Measurements from ENCODE around the gene MCC.

The MCC gene

DNA sequence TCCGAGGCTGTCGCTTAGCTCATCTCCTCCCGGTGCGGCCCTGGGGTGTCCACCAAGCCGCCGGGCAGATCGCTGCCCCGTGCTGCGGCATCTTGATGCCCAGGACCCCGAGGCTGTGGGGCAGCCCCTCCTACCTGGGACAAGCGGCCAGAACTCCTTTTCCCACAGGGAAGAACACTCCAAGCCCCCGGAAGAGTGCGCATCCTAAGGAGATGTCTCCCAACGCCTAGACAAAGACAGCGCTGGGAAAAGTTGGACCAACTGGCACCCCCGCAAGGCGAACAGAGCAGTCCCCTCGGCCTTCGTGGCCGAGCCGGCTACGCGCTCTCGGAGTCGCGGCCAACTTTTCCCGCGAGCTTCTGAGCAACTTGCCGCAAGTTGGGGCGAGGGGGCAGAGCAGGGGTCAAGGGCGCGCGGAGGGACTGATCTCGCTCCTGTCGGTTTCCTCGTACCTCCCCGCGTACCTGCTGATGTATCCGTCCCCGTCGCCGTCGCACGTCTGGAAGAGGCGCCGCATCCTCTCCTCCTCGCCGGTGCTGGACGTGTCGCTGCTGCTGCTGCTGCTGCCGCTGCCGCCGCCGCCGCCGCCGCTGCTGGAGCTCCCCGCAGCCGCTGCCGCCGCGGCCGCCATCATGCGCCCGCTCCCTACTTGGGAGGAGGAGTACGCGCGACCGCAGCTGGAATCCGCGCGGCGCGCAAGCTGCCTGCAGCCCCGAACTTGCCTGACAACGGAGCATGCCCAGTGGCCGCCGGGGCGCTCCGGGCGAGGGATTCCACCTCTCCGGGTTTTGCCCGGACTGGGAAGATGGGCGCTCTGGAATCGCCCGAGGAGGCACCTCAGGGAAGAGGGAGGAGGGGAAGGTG, at the start of gene MCC:
Gene MCC (minus strand): TSS at position 673 of the 864 bp plus-strand sequence.
- peak; percentile 7 for DNase-seq

DNA sequence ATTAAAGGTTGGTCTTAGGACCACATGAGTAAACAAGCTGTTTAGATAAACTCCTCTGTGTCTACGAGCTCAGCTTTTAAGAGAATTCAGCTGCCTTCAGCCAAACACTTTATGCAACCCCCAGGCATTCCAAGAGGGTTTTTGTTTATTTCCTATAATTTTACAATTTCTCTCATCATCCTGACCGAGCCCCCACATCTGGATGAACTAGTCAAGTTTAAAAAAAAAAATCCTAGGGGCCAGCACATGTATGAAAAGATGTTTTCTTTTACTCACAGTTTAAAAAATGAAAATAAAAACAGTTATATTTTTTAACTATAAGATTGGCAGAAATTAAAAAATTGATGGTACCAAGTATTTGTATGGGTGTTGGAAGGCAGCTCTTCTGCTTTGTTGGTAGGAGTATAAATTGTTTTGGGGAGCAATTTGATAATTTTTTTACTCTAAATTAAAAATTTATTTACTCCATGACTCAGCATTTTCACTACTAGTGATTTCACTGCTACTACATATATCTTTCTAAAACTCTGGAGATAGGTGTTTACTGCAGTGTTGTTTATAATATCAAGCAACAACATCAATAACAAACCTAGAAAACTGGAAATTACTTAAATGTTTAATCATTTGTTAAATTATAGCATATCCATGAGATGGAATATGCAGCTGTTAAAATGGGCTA, 43.4 kb upstream of the MCC start:
- no peak for DNase-seq

DNA sequence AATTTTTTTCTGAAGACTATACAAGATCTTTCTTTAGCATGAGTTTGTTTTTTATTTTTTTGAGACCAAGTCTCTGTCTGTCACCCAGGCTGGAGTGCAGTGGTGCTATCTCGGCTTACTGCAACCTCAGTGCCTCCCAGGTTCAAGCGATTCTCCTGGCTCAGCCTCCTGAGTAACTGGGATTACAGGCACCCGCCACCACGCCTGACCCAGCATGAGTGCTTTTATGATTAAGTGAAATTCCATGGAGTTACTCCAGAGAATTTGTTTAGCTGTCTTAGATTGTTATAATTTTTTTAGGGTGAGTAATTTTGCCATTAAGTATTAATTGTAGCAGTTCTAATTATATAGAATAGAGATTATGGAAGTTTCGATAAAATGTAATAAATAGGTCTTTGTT, 39.5 kb upstream of the MCC start:
- DNase-seq, result no peak

DNA sequence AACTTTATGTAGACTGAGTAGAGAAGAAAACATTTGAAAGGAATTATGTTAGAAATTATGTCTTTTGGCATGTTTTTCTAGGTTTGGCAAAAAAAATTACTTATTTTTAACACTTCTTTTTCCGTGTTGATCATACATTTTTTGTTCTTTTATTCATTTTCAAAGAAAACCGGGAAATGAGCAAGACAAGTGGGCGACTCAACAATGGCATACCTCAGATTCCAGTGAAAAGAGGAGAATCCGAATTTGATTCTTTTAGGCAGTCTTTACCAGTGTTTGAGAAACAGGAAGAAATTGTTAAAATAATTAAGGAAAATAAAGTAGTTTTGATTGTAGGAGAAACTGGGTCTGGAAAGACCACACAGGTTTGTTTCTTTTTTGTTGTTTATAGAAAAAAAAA, 38.2 kb upstream of the MCC start:
- DNase-seq, result no peak

DNA sequence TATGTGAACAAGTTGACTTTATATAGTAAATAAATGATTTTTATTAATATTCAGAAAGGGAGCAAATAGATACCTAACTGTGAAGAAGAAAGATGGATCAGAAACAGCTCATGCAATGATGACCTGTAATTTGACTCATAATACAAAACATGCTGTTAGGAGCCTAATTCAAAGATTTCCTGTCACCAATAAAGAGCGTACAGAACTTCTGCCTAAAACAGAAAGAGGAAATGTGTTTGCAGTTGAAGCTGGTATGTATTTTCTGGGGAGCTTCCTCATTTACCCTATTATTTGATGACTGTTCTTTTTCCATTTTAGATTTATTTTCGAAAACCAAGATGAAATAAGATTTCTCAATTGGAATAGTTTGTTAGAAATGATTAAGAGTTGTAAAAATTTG, 36.7 kb upstream of the MCC start:
- DNase-seq, result peak; percentile 45

DNA sequence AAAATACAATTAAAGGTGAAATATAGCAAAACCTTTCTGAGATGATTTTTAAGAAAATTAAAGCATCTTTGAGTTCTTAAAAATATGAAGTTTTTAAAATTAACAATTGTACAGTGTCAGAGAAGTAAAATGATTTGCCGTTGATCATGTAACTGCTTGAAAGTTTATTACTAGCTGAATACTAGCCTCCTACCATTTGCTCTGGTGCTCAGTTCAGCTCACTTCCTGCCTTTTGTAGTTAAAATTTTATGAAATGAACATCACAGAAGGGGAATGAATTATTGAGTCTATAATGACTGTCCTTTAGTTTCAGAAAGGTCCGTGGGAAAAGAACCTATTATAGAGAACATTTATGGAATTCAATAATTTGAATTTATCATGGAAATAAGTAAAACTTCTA, 34.9 kb upstream of the MCC start:
- no peak for DNase-seq

DNA sequence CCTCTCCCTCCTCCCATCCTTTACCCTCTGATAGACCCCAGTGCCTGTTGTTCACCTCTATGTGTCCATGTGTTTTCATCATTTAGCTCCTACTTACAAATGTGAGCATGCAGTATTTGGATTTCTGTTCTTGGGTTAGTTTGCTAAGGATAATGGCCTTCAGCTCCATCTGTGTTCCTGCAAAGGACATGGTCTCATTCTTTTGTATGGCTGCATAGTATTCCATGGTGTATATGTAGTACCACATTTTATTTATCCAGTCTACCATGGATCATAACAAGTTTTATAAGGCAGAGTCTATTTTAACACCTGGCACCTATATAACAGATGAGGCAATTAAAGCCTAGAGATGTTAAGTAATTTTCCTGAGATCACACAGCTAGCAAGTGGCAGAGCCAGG, 32.6 kb upstream of the MCC start:
- DNase-seq, result no peak

DNA sequence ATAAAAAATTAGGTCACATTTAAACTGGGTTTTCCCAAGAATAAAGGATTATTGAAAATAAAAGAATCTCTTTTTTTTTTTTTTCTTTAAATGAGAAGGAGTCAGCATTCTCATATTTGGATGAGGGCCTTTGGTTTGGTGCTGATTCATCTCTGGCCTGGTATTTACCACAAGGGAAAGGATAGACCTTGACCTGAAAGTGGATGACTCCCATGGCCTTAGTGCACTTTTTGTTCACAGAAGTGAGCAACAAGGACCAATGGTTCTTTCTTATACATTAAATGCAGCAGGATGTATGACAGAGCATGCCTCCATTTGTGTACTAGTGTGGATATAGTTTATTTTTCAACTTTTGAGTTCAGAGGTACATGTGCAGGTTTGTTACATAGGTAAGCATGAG, 32.2 kb upstream of the MCC start:
- DNase-seq, result peak; percentile 76

DNA sequence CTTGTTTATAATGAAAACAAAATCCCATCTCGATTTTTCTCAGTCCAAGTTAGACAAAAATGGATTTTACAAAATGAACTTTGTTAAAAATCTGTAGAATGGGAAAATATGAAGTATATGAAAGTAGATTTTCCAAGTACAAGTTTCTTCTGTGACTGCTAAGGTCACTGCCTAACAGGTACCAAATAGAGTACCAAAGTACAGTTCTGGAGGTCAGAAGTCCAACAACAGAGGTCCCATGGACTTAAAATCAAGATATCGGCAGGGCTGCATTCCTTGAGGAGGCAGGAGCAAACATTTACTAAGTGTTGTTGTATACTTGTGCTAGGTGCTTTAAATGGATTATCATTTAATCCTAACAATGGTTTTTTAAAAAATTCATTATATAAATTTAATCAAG, 31.2 kb upstream of the MCC start:
- DNase-seq, result no peak

DNA sequence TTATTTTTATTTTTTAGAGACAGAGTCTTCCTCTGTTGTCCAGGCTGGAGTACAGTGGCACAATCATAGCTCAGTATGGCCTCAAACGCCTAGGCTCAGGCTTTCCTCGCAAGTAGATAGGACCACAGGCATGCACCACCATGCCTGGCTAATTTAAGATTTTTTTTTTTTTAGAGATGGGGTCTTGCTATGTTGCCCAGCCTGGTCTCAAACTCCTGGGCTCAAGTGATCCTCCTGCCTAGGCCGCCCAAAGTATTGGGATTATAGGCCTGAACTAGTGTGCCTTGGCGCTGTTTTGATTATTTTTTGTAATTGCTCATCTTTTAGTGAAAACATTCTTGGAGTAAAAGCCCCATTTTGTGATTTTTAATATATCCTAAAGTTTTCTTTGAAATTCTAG, 30.6 kb upstream of the MCC start:
- no peak for DNase-seq

DNA sequence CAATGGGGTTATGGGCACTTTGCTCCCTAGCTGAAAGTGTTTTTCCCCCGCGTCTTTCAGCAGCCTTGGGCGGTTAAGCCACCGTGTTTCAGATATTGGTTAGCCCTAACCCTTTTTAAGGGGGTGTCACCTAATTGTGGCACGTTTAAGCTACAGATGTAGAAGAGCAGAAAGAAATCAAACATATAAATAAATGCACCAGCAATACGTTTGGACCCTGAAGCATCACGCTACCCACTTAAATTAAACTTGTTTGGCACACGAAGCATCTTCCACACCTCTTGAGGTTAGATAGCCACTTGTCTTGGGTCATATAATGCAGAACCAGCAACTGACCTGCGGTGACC, 26.0 kb upstream of the MCC start:
- peak; percentile 16 for DNase-seq

DNA sequence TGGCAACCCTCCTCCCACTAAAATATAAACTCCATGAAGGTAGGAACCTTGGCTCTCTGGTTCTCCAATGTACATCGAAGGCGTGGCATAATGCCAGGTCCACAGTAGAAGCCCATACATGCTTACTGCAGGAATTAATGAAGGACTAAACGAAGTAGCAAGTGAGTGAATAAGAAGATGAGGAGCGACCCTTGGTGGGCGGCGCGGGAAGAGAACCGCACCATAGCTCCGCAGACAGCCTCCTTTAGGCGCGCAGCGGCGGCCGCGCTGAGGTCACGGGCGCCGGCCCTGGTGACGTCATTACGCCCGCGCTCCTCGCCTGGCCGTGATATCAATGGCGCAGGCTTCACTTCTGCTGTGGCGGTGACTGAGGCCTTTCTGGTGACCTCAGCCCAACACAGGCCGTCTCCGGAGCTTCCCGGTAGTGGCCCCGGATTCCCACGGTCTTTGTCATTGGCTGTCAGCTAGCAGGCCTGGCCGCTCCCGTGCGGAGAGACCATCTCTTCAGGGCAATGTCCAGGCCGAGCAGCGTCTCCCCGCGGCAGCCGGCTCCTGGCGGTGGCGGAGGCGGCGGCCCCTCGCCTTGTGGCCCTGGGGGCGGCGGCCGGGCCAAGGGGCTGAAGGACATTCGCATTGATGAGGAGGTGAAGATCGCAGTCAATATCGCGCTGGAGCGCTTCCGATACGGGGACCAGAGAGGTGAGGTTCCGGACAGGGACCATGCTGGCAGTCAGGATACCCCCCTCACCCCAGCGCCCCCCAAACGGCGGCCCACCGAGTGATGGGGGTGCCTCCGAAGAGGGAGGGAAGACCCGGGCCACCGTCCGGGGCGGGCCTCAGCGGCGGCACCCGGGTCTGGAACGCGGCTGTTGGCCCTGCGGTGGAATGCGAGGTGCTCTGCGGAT, 25.4 kb upstream of the MCC start, which contains the start of gene YTHDC2:
Gene YTHDC2 (plus strand): TSS at position 311 of the 905 bp plus-strand sequence. CDS start 202 bp downstream, at position 513.
- DNase-seq, result peak; percentile 90

DNA sequence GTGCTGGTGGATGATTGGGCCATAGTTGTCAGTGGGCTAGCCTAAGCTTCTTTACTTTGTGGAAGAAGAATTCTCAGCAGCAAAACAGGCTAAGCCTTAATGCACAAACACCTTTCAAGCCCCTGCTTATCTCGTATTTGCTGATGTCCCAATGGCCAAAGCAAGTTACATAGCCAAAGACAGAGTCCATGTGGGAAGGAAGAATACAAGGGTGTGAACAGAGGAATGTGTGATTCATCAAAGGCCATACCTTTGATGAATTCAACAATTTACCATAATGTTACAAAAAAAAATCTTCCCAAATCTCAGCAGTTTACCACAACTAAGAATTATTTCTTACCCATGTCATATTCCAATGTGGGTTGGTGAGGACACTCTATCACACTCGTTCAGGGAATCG, 24.1 kb upstream of the MCC start:
- no peak for DNase-seq

DNA sequence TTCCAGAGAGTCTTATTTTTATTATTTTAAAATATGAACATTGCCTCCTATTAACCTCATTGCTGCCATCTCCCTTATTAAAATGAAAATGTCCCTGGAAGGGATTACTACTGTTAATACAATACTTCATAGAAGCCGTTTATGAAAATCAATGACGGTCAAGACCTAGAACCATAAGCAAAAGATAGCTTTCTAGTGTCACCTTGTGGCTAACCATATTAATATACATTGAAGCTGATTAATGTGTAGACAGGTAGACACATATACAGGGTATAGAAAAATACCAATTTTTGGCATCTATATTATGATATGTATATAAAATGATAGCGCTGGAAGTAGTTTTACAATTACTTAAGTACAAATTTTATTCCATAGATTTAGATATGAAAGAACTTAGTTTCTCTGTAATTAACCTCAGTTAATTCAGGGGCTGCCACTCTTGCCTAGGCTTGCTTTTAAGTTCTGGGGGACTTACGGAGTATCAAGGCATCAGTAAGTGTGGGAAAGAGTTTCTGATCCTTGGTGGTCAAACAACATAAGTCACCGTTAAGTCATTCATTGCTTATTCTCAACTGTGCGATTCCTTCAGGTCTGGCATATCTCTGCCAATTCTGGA, 22.7 kb upstream of the MCC start:
- peak; percentile 38 for DNase-seq

DNA sequence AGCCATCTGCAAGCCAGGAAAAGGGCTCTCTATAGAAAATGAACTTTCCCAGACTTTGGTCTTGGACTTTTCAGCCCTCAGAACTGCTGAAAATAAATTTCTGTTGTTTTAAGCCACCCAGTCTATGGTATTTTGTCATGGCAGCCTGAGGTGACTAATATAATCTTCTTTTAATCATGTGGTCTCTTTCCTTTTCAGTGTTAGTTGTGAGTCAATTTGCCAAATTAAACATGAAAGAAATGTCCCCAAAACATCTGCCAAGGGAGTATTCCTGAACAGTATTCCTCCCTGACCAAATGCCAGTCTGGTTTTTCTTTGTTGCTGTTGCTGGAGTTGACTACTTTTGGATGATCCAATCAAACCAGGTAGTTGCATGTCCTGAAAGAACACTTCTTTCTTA, 20.5 kb upstream of the MCC start:
- no peak for DNase-seq

DNA sequence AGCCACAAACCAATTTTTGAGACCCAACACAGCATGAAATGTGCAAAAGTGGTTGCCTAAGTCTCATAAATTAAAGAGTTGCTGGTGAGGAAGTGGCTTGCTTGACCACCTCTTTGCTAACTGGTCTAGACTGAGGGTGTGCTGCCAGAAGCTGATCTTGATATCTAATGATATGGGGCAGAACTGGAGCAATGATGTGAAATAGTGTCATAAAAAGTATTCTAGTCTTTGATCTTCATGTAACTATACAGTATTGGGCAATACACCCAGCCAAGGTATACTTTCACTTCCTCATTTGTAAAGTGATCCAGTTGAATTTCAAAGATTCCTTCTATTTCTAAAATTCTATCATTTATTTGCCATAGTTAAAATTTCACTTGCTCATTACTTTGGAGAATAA, 19.3 kb upstream of the MCC start:
- no peak for DNase-seq

DNA sequence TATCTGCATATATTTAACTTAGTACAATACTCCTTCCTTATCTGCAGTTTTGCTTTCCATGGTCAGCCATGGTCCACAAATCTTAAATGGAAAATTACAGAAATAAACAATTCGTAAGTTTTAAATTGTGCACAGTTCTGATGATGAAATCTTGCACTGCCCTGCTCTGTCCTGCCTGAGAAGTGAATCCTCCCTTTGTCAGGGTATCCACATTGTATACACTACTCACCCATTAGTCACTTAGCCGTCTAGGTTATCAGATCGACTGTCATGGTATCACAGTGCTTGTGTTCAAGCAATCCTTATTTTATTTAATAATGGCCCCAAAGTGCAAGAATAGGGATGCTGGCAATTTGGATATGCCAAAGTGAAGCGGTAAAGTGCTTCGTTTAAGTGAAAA, 16.9 kb upstream of the MCC start:
- no peak for DNase-seq

DNA sequence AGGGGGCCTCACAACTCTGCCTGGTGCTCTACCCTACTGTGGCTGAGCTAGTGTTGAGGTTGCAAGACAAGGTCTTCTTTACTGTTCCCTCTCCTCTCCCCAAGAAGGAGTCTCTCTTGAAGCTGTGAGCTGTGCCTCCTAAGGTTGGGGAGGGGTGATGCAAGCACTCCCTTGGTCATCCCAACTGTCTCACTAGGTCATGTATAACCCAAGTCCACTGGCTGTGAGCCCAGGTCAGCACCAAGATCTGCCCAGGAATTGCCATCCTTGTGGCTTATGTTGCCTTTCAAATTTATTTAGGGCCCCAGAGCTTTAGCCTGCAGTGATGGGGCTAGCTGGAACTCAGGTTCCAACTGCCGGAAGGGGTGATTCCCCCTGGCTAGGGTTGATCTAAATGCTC, 14.9 kb upstream of the MCC start:
- DNase-seq, result no peak

DNA sequence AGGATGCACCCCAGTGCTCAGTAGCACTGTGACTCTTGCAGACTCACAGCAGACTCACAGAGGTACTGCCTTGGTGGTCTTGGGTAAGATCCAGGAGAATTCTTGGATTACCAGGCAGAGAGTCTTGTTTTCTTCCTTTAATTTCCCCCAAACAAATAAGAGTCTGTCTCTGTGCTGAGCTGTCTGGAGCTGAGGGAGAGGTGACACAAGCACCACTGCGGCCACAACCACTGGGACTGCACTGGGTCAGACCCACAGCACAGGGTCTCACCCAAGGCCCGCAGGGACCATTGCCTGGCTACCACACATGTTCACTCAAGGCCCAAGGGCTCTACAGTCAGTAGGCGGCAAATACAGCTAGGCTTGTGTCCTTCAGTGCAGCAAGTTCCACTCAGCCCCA, 13.8 kb upstream of the MCC start:
- no peak for DNase-seq

DNA sequence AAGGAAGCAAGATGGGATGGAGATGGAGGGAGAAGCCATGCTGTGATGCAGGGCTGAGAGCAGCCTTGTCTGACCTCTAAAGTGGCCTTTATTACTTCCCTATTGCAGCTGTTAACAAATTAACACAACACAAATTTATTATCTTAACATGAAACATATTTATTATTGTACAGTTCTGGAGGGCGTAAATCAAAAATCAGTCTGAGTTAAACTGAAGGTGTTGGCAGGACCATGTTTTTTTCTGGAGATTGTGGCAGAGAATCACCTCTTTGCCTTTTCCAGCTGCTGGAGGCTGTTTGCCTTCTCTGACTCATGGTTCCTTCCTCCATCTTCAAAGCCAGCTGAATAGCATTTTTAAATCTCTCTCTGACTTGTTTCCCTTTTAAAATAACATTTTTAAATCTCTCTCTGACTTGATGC, 7.2 kb upstream of the MCC start:
- DNase-seq, result no peak

DNA sequence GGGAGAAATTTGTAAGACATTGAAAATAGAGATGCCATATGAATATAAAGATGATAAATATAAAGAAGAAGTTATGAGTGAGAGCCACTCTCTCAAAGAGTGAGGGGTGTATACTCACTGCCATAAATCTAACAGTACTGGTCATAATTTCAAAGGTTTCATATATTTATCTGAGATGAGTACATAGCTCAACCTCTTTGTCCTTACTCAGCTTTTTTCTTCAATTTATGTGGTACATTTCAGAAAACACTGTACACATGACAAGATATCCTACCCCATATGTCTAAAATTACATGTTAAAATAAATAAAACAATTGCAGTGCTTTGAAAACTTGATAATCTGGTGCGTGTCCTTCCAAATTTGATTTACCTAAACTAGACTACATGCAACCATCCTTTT, 5.2 kb upstream of the MCC start:
- no peak for DNase-seq

DNA sequence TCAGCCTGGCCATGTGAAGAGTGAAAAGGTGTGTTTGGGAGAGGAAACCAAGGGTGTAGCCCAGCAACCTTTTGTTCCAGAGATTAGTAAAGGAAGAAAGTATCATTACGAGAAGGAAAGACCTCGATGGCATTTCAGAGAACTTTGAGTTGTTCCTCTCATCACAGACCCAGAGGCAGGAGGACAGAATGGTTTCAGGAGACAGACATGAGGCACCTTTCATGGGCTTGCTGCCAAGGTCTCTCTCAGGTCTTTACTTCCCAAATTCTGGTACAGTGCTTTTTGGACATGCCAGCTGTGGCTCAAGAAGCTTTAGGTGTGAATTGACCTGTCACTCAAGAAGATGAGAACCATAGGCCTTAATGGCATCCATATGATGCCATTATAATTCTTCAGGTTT, 2.8 kb upstream of the MCC start:
- no peak for DNase-seq

DNA sequence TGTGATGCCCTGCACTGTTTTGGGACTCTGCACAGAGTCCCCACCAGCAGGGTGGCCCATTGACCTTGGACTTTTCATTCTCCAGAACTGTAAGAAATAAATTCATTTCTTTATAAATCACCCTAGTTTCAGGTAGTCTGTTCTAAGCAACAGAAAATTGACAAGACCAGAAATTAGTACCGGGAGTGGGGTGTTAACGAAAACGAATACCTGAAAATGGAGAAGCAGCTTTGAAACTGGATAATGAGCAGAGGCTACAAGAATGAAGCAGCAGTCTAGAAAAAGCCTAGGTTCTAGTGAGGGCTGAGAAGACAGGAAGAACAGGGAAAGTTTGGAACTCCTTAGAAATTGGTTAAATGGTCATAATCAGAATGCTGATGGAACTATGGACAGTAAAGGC, 2.1 kb upstream of the MCC start:
- no peak for DNase-seq

Data from activated CD4-positive, alpha-beta T cell treated with anti-CD3 and anti-CD28 coated beads, Interleukin-2, amount 50 U/mL, for 16 hours (primary cell).